Midbrain (tissue), 1 donor: ENCODE data around the gene HOMER2.

ENCODE experiments used
- DNase-seq: peaks from one replicate; lab custom pipeline; 2025; lab: John Stamatoyannopoulos, UW

The HOMER2 gene

DNA sequence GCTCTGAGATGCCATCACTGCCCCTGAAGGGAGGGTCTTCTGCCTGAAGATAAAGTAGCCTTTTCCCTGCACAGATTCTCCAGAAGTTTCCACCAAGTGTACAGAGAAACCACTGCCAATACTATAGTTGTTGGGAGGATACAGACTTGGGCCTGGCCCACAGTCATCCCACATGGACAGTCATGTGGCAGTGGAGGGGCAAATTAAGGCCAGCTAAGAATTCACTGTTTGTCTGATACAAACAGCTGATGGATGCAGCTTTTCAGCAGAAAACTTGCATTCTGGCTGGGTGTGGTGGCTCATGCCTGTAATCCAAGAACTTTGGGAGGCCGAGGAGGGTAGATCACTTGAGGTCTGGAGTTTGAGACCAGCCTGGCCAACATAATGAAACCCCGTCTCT lies 22.1 kb downstream of the HOMER2 start:
- DNase-seq = no peak

GRCh38 chr15:82928711-82929110 lies 23.8 kb downstream of the HOMER2 start:
- no peak for DNase-seq

DNA sequence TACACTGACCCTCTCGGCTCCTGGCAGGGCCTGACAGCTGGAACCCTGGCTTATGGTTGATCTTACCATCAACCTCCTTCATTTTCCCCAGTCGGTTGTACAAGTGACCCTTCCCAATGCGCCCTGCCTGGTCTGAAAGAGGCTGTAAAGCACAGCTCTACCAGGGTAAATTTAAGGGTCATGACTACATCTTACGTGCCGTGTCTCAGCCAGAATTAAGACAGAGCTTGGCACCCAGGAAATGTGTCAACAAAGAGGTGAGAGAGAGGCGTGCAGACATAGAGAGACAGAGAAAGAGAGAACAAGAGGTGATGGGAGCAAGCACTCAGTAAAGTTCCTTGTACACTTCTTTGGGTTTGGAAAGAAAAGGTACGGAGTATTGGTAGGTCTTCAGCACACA lies 28.8 kb downstream of the HOMER2 start:
- no peak for DNase-seq

DNA sequence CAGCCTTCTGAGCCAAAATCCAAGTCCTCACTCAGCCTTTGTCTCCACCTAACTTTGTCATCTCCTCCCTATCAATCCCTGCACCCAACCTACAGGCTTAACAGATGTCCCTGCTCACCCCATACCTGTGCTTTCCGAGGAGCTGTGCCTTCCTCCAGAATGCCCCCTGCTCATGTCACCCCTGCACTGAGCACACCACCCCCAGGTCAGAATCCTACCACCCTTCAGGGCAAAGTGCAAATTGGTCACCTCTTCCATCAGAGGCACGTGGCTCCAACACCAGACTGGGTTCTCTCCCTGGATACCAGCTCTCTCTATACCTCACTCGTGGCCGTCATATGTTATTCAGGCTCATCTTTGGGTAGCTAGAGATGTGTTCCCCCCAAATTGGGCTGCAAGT lies 29.8 kb downstream of the HOMER2 start:
- DNase-seq = no peak

GRCh38 chr15:82921939-82922338 lies 30.6 kb downstream of the HOMER2 start:
- DNase-seq = no peak

- no peak for DNase-seq
Observed at GRCh38 chr15:82921242-82921641, 31.3 kb downstream of the HOMER2 start.

DNA sequence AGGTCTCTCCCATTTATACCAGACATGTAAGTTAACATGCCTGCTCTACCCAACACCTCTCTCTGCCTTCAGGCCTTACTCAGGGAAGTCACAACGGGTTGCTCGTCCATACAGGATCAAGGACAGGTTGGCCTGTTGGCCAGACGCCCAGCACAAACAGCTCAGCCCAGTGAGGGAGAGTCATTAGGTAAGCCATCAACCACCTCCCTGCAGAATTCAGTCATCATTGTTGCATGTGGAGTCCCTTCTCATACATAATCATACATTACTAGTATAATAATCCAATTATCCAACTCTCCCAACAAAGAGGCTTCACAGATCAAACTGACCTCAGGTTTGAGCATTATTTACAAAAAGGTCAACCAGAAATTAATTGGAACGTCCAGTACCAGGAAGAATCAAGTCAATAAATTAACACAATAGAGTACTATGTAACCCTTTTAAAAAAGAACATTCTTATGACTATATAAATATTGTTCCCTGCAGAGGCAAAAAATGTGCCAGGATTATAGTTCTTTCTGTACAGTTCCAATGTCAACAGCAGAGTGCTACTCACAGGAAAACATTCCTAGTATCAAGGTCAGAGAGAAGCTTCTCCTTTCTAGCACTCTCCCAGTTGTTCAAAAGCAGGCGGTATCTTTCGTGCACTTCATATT lies 33.2 kb downstream of the HOMER2 start:
- DNase-seq = no peak

GRCh38 chr15:82918607-82919230 lies 33.8 kb downstream of the HOMER2 start:
- DNase-seq = no peak

DNA sequence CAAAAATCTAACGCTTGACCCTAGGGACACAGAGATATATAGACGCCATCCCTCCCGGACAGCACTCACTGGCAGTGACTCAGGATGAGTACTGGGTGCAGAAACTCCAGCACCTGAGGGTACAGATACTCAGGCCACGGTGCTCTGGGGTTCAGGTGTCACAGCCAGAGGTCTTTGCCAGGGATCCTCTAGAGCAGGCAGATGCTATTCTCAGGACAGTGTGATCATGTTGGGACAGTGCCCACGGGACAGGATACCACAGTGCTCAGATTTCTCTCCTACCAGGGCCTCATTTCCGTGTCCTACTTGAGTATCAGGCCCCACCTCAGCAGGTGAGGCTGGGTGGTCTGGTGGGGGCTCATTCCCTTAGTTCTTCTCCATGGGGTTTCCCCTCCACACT lies 34.4 kb downstream of the HOMER2 start:
- DNase-seq = no peak

GRCh38 chr15:82917249-82917648 lies 35.3 kb downstream of the HOMER2 start:
- no peak for DNase-seq

- DNase-seq = no peak
Observed at GRCh38 chr15:82916161-82916952, 36.2 kb downstream of the HOMER2 start.

DNA sequence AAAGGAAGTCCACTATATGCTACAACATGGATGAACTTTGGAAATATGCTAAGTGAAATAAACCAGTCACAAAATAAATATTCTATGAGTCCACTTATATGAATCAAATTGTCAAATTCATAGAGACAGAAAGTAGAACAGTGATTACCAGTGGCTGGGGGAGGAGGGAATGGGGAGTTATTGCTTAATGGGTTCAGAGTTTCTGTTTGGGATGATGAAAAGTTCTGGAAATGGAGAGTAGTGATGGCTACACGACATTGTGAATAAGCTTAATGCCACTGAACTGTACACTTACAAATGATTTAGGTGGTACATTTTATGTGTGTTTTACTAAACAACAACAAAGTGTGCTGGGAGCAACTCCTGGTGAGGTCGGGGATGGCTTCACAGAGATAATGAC lies 38.1 kb downstream of the HOMER2 start:
- DNase-seq = no peak

GRCh38 chr15:82911458-82911857 lies 41.1 kb downstream of the HOMER2 start:
- no peak for DNase-seq

DNA sequence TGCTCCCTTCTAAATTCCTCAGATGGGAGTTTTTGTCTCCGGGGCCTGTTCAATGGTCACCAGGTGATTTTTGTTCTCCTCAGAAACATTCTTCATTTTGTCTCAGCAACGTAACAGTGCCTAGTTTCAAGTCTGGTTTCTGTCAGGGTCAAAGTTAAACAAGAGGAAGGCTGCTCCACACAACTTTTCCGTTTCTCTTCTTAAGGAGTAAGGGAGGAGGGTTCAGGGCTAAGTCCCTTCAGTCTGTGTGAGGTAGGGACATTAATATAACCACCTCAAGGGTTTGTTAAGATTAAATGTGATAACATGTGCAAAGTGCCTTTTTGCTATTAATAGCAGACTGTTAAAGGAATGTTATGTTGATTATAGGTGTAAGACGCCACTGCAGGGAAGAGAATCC lies 41.8 kb downstream of the HOMER2 start:
- no peak for DNase-seq

GRCh38 chr15:82909080-82909815 lies 43.3 kb downstream of the HOMER2 start:
- DNase-seq = no peak

DNA sequence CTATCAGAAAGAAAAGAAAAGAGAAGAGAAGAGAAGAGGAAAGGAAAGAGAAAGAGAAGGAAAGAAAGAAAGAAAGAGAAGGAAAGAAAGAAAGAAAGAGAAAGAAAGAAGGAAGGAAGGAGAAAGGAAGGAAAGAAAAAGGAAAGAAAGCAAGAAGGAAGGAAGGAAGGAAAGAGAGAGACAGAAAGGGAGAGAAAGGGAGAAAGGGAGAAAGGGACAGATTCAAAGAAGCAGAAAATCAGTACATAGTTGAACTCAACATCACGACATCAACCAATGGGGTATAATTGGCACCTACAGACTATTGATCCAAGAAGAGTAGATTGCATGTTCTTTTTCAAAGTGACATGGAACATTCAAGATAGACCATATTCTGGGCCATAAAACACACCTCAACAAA lies 45.2 kb downstream of the HOMER2 start:
- no peak for DNase-seq

DNA sequence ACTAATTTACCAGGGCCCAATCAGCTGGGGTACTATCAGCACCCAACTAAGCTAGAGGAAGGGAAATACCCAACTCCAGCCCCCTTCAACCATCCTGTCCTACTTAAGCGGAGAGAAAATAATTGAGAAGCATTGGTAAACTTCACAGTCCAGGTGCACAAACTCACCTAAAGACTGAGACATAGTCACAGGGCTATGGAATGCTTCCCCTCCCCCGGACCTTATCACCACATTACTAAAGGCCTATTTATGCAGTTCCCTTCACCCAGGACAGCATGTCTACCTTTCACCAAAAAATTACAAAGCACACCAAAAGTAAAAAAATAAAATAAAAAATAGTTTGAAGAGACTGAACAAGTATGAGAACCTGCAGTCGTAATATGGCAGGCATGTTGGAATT lies 47.9 kb downstream of the HOMER2 start:
- DNase-seq = no peak

- no peak for DNase-seq
Observed at GRCh38 chr15:82903511-82903910, 49.0 kb downstream of the HOMER2 start.

DNA sequence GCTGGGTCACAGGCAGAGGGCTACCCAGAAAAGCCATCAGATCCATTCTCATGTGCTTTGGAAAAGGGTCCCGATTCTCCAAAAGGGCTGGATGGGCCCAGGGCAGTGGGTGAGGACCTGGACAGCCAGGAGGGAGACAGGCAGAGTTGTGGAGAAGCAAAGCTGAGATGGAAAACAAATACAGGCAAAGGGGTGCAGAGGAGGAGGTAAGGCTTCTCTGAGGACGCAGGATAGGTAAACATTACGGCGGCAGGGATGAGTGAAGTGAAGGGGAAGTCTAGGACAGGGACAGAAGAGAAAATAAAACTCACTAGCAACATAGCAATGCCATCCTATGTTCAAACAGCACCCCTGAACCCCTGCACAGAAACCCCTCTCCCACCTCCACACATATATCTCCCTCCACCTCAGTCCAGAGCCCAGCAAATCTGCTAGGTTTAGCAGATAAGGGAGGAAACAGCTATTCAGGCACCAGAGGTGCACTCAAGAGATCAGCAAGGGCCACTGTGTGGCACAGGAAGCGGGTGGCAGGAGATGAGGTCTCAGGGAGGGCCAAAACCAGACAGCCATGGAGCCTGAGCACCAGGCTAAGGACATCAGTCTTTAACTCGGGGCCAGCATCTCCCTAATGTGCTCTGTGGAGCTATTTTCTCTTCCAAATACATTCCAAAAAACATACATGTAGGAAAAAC lies 51.3 kb downstream of the HOMER2 start:
- DNase-seq = no peak

DNA sequence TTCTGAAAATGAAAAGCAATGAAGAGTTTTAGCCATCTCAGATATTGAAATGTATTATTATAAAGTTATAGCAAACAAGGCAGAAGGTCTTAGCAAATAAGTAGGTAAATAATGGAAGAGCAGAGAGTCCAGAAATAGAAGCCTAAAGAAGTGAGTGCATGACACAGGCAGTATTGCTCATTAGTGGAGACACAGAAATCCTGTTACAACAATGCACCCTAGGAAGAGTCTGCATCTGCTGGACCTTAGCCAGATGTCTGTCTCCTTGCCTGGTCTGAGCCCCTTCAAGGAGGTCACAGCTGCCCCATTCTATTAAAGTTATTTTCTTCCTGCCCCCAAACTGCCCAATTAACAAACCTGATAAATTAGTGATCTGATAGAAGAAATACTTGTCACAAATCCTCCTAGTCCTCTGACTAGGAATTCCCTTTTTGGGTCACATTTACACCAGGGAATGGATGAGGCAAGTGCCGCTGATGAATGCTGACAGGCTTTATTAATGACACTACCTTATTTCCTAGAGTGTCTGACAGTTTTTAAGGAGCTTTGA lies 51.9 kb downstream of the HOMER2 start:
- DNase-seq = no peak

DNA sequence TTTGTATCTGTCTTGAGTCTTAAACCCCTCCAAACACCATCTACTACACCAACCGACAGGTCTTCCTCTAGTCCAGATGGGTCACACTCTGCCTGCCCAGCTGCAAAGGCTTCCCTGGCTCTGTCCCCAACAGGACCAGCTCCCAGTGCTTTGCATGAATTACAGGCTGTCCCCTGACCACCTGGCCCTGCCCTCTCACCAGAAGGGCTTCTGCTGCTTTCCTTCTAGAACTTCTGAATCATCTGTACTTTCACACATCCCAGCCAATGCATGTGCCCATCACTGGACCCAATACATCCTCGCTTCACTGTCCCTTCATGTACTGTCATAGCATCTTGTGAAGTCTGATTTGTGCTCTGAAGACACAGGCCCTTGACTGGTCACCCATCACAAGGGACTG lies 53.6 kb downstream of the HOMER2 start:
- no peak for DNase-seq

GRCh38 chr15:82895983-82896382 lies 56.5 kb downstream of the HOMER2 start:
- no peak for DNase-seq
